Measurements from ENCODE around the gene TPCN1. TPM values are rescaled to one million over a fixed set of nuclear protein-coding genes. Genes with fewer than 3 reads are reported as not detected.

TPCN1 gene
- polyA plus RNA-seq, 1 of the 3 experiments (the other 2 are of a cell fraction): 15.7 TPM

DNA sequence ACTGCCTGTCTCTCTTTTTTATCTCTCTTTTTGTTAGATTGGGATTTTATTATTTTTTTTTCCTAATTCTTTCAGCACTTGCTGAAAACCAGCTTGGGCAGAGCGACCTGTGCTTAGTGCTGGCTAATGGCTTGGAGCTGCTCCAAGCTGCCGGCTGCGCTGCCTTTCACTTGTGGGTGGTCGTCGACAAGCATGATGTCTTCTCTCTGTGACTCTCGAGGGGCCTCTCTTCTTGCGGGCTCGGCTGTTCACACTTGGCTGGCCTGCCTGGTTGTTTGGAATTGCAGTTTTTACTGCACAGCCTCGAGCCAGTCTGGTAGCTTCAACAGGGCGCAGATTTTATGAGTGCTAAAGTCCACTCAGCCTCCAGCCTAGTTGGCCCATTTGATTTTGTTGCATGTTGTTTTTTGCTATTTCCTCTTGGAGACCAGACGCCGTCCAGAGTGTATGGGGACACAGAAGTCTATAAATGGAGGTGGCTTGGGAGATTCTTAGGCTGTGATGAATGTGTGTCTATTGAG lies 18.6 kb downstream of the TPCN1 start:
- H3K9me3 ChIP-seq: no peaks in the 10 kb centered on the region
- no peaks in the 10 kb centered on the region for H3K79me2 ChIP-seq (ENCODE audit: insufficient read depth)
- POLR2A ChIA-PET: no interaction called here
- H3K27me3 ChIP-seq (ENCODE audit: insufficient read depth): no peaks in the 10 kb centered on the region
- TF ChIP-seq, protein P1, sequence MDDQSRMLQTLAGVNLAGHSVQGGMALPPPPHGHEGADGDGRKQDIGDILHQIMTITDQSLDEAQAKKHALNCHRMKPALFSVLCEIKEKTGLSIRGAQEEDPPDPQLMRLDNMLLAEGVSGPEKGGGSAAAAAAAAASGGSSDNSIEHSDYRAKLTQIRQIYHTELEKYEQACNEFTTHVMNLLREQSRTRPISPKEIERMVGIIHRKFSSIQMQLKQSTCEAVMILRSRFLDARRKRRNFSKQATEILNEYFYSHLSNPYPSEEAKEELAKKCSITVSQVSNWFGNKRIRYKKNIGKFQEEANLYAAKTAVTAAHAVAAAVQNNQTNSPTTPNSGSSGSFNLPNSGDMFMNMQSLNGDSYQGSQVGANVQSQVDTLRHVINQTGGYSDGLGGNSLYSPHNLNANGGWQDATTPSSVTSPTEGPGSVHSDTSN (IDR thresholded peaks at IDR 0.05): no peak
- TF ChIP-seq, protein P2, sequence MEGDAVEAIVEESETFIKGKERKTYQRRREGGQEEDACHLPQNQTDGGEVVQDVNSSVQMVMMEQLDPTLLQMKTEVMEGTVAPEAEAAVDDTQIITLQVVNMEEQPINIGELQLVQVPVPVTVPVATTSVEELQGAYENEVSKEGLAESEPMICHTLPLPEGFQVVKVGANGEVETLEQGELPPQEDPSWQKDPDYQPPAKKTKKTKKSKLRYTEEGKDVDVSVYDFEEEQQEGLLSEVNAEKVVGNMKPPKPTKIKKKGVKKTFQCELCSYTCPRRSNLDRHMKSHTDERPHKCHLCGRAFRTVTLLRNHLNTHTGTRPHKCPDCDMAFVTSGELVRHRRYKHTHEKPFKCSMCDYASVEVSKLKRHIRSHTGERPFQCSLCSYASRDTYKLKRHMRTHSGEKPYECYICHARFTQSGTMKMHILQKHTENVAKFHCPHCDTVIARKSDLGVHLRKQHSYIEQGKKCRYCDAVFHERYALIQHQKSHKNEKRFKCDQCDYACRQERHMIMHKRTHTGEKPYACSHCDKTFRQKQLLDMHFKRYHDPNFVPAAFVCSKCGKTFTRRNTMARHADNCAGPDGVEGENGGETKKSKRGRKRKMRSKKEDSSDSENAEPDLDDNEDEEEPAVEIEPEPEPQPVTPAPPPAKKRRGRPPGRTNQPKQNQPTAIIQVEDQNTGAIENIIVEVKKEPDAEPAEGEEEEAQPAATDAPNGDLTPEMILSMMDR (IDR thresholded peaks at IDR 0.05): no peak
- TF ChIP-seq JUND (IDR thresholded peaks at IDR 0.05) (no peak), SMC3 (IDR thresholded peaks at IDR 0.05; ENCODE audit: low read depth, low read length) (no peak), MAX (IDR thresholded peaks at IDR 0.05; ENCODE audit: low read depth) (no peak)
- no peaks in the 10 kb centered on the region for H3K9me2 ChIP-seq
- H3F3A ChIP-seq (replicated peaks; ENCODE audit: insufficient read depth): peaks cover 3% of the 10 kb centered on the region
- no peak overlapping the region for H3K4me2 ChIP-seq
- peaks cover 17 to 31% of the 10 kb centered on the region in 2 experiments; a peak in 3 of 4 replicates for H3K4me1 ChIP-seq (ENCODE audit: control insufficient read depth in 1 of 2, insufficient read depth in 2 of 2, low read depth in 1 of 2, low read length in 1 of 2)
- no peak for DNase-seq
- H3K27ac ChIP-seq (ENCODE audit: low read depth in 2 of 2, low read length in 1 of 2): no peak overlapping the region; a peak in 1 of 4 replicates
- H3K4me3 ChIP-seq (ENCODE audit: low read depth in 2 of 2, low read length in 1 of 2): no peak overlapping the region
- CTCF ChIA-PET: interaction anchor here (1.2 kb wide), 1 partner anchor 20 kb away, joined by 3 read pairs; no protein-coding TSS in a partner anchor
- no peaks in the 10 kb centered on the region for H4K20me1 ChIP-seq (ENCODE audit: insufficient read depth)
- H3K9ac ChIP-seq: no peak overlapping the region
- no peaks in the 10 kb centered on the region for H3K36me3 ChIP-seq (replicated peaks in 1 of 2; ENCODE audit: control insufficient read depth in 1 of 2, insufficient read depth in 2 of 2, low read length in 1 of 2)
- WGBS (ENCODE audit: low lambda C conversion rate): 88% methylated on average over 12 of the region's 12 CpGs
- no peak overlapping the region for H2AFZ ChIP-seq (ENCODE audit: low read depth)

GRCh38 chr12:113240395-113240794 lies 19.1 kb downstream of the TPCN1 start:
- Histone ChIP-seq H3K79me2 (ENCODE audit: insufficient read depth) (no peaks in the 10 kb centered on the region), H3K4me1 (ENCODE audit: control insufficient read depth in 1 of 2, insufficient read depth in 2 of 2, low read depth in 1 of 2, low read length in 1 of 2) (peaks cover 19 to 33% of the 10 kb centered on the region in 2 experiments; a peak in 3 of 4 replicates), H3K9me3 (no peaks in the 10 kb centered on the region), H3K4me2 (no peak overlapping the region), H3K36me3 (replicated peaks in 1 of 2; ENCODE audit: control insufficient read depth in 1 of 2, insufficient read depth in 2 of 2, low read length in 1 of 2) (no peaks in the 10 kb centered on the region), H3K4me3 (ENCODE audit: low read depth in 2 of 2, low read length in 1 of 2) (no peak overlapping the region), H3F3A (replicated peaks; ENCODE audit: insufficient read depth) (peaks cover 3% of the 10 kb centered on the region), H3K9ac (no peak overlapping the region), H4K20me1 (ENCODE audit: insufficient read depth) (no peaks in the 10 kb centered on the region), H3K27me3 (ENCODE audit: insufficient read depth) (no peaks in the 10 kb centered on the region), H2AFZ (ENCODE audit: low read depth) (no peak overlapping the region), H3K9me2 (no peaks in the 10 kb centered on the region), H3K27ac (ENCODE audit: low read depth in 2 of 2, low read length in 1 of 2) (no peak overlapping the region; a peak in 1 of 4 replicates)
- ChIA-PET CTCF (interaction anchor here (1.2 kb wide), 1 partner anchor 20 kb away, joined by 3 read pairs; no protein-coding TSS in a partner anchor), POLR2A (no interaction called here)
- DNase-seq: no peak
- 100% methylated on average over 3 of the region's 3 CpGs for WGBS (ENCODE audit: low lambda C conversion rate)
- TF ChIP-seq CHD2 (IDR thresholded peaks at IDR 0.05; ENCODE audit: low read length, partially characterized antibody) (no peak), MAX (IDR thresholded peaks at IDR 0.05; ENCODE audit: low read depth) (no peak), EP300 (IDR thresholded peaks at IDR 0.05; ENCODE audit: borderline replicate concordance in 1 of 2, low read depth in 1 of 2, low read length in 1 of 2) (no peak), RAD21 (IDR thresholded peaks at IDR 0.05; ENCODE audit: low read length) (no peak), YY1 (IDR thresholded peaks at IDR 0.05; ENCODE audit: low read depth) (no peak), RXRA (IDR thresholded peaks at IDR 0.05; ENCODE audit: borderline replicate concordance, low read depth) (no peak), USF1 (IDR thresholded peaks at IDR 0.05; ENCODE audit: borderline replicate concordance, low read depth) (no peak), GATA2 (CRISPR knock-in tag; IDR thresholded peaks at IDR 0.05) (no peak), NRF1 (IDR thresholded peaks at IDR 0.05; ENCODE audit: low read depth, low read length) (no peak), TCF12 (IDR thresholded peaks at IDR 0.05) (no peak), FOSL2 (IDR thresholded peaks at IDR 0.05; ENCODE audit: borderline replicate concordance, low read depth) (no peak), SMC3 (IDR thresholded peaks at IDR 0.05; ENCODE audit: low read depth, low read length) (no peak)
- TF ChIP-seq, protein P3, sequence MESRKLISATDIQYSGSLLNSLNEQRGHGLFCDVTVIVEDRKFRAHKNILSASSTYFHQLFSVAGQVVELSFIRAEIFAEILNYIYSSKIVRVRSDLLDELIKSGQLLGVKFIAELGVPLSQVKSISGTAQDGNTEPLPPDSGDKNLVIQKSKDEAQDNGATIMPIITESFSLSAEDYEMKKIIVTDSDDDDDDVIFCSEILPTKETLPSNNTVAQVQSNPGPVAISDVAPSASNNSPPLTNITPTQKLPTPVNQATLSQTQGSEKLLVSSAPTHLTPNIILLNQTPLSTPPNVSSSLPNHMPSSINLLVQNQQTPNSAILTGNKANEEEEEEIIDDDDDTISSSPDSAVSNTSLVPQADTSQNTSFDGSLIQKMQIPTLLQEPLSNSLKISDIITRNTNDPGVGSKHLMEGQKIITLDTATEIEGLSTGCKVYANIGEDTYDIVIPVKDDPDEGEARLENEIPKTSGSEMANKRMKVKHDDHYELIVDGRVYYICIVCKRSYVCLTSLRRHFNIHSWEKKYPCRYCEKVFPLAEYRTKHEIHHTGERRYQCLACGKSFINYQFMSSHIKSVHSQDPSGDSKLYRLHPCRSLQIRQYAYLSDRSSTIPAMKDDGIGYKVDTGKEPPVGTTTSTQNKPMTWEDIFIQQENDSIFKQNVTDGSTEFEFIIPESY (IDR thresholded peaks at IDR 0.05; ENCODE audit: borderline replicate concordance, low read depth): no peak
- TF ChIP-seq, protein P4, sequence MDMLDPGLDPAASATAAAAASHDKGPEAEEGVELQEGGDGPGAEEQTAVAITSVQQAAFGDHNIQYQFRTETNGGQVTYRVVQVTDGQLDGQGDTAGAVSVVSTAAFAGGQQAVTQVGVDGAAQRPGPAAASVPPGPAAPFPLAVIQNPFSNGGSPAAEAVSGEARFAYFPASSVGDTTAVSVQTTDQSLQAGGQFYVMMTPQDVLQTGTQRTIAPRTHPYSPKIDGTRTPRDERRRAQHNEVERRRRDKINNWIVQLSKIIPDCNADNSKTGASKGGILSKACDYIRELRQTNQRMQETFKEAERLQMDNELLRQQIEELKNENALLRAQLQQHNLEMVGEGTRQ (IDR thresholded peaks at IDR 0.05; ENCODE audit: borderline replicate concordance, low read depth, low read length): no peak
- TF ChIP-seq, protein P2 (IDR thresholded peaks at IDR 0.05): no peak
